GM23338 (cell line): ENCODE data around the gene STAMBPL1.

Experiments
- CREB1 ChIP-seq: fragments of 250-450 bp; sonication (Bioruptor Pico); IDR thresholded peaks from 2 replicates; pipeline ENCODE4 v1.5.0; 2020; ENCODE audit warnings: low read depth, mild to moderate bottlenecking, moderate library complexity
- CTCF ChIP-seq, 2 experiments: fragments of 200-600 bp in 1 of 2; sonication (generic) in 1 of 2; conservative IDR thresholded peaks; 2 replicates each; pipeline versions ENCODE4 v1.5.1 to v1.6.1; 2016 to 2017; ENCODE audit warnings: antibody characterized with exemption in 2 of 2, low read depth in 2 of 2, mild to moderate bottlenecking in 2 of 2, moderate library complexity in 1 of 2
- EZH2 ChIP-seq: fragments of 200-600 bp; sonication (generic); IDR thresholded peaks from one replicate; pipeline ENCODE4 v1.8.0; 2017; ENCODE audit warnings: antibody characterized with exemption, mild to moderate bottlenecking, low read depth; ENCODE audit not compliant: unreplicated experiment
- EZH2phosphoT487 ChIP-seq: fragments of 200-600 bp; sonication (generic); IDR thresholded peaks from one replicate; pipeline ENCODE4 v1.8.1; 2018; ENCODE audit warnings: antibody characterized with exemption; ENCODE audit not compliant: unreplicated experiment
- NANOG ChIP-seq: IDR thresholded peaks from 2 replicates; pipeline ENCODE4 v1.6.1; 2016; ENCODE audit warnings: antibody characterized with exemption, borderline replicate concordance
- POLR2AphosphoS5 ChIP-seq: IDR thresholded peaks from 2 replicates; pipeline ENCODE4 v1.6.1; 2016; ENCODE audit warnings: antibody characterized with exemption, low read depth
- ZNF462 ChIP-seq: fragments of 250-450 bp; sonication (Bioruptor Pico); IDR thresholded peaks from 2 replicates; pipeline ENCODE4 v1.5.0; 2020; ENCODE audit warnings: mild to moderate bottlenecking, moderate library complexity

- no peak for TF ChIP-seq CTCF (conservative IDR thresholded peaks at IDR 0.05; ENCODE audit: low read depth in 2 of 2)
- no peak for TF ChIP-seq POLR2AphosphoS5
- no peak for TF ChIP-seq EZH2
- TF ChIP-seq NANOG = no peak
- TF ChIP-seq EZH2phosphoT487 = no peak
- no peak for TF ChIP-seq CREB1 (CRISPR knock-in tag)
- TF ChIP-seq ZNF462 (CRISPR knock-in tag) = no peak
Measured at GRCh38 chr10:88858491-88858890, 21.6 kb upstream of the STAMBPL1 start.
